Measurements from ENCODE around the gene AHCTF1. TPM values are rescaled to one million over a fixed set of nuclear protein-coding genes. Genes with fewer than 3 reads are reported as not detected.

AHCTF1 gene, protein sequence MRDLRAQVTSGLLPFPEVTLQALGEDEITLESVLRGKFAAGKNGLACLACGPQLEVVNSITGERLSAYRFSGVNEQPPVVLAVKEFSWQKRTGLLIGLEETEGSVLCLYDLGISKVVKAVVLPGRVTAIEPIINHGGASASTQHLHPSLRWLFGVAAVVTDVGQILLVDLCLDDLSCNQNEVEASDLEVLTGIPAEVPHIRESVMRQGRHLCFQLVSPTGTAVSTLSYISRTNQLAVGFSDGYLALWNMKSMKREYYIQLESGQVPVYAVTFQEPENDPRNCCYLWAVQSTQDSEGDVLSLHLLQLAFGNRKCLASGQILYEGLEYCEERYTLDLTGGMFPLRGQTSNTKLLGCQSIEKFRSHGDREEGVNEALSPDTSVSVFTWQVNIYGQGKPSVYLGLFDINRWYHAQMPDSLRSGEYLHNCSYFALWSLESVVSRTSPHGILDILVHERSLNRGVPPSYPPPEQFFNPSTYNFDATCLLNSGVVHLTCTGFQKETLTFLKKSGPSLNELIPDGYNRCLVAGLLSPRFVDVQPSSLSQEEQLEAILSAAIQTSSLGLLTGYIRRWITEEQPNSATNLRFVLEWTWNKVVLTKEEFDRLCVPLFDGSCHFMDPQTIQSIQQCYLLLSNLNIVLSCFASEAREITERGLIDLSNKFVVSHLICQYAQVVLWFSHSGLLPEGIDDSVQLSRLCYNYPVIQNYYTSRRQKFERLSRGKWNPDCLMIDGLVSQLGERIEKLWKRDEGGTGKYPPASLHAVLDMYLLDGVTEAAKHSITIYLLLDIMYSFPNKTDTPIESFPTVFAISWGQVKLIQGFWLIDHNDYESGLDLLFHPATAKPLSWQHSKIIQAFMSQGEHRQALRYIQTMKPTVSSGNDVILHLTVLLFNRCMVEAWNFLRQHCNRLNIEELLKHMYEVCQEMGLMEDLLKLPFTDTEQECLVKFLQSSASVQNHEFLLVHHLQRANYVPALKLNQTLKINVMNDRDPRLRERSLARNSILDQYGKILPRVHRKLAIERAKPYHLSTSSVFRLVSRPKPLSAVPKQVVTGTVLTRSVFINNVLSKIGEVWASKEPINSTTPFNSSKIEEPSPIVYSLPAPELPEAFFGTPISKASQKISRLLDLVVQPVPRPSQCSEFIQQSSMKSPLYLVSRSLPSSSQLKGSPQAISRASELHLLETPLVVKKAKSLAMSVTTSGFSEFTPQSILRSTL (N-terminal part only)
- 10 to 100 TPM; 55.1 to 59.0 TPM for total RNA-seq
- polyA plus RNA-seq, result 10 to 100 TPM in 1 of 2 donors, 1 to 10 TPM in 1; 5.7 to 22.6 TPM

DNA sequence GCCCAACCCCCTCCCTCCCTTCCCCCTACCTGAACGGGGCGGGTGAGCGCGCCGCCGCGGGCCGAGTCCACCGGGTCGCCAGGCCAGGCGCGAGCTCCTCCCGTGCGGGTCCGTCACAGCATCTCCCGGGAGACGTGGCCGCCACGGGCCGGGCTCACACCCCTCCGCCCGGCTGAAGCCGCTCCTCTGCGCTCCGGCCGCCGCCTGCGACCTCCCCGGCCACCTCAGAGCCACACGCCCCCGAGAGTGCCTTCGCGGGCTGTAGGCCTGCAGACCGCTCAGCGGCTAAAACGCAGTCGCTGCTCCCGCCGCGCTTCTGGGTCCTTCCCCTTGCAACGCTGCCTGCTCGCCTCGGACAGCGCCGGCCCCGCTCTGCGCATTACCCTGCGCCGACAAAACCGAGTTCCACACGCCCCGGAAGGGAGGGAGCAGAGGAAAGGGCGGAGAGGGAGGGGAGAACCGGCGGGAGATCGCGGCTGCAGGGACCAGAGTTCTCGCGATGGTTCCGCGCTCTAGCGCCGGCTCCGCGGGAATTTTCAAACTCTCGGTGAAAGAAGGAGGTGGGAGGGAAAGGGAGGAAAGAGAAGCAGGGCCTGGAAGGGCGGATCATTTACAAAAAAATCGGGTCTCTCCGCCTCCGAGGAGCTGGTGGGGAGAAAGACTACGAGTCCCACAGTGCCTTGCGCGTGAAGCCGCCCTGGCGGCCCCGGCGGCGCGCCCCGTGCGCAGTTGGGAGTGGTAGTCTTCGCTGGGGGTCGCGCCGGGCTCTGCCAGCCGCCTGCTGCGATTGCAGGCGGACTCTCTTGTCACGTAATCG, at the start of gene AHCTF1:
Gene AHCTF1, minus strand, starts transcription at position 400 of the 817 bp plus-strand sequence. CDS start 13,578 bp downstream, outside the sequence.
- H3K4me1 ChIP-seq (ENCODE audit: insufficient read depth, low read length), result peaks cover 37% of the 10 kb centered on the region
- H3K36me3 ChIP-seq (ENCODE audit: insufficient read depth, low read length), result no peaks in the 10 kb centered on the region
- ChIA-PET CTCF (ENCODE audit: partially characterized antibody) (interaction anchor here (0.7 kb wide), 1 partner anchor 459 kb away, joined by 3 read pairs; no protein-coding TSS in a partner anchor), POLR2A (ENCODE audit: partially characterized antibody) (interaction anchor here (0.7 to 2.1 kb wide), 10 partner anchors 18 to 366 kb away, joined by 3 to 9 read pairs (median 4); partner anchors contain the start of genes CNST, TFB2M, ZNF669 and ZNF670)
- H3K9me3 ChIP-seq (ENCODE audit: control insufficient read depth in 1 of 2, low read length in 2 of 2), result no peaks in the 10 kb centered on the region
- H3K27ac ChIP-seq (ENCODE audit: low read depth, low read length), result peak within 1 kb of the TSS; percentile 76
- H3K36me3 Mint-ChIP-seq, result peaks cover 10 to 24% of the 10 kb centered on the region in 2 donors
- H3K4me3 Mint-ChIP-seq, result peak within 1 kb of the TSS; percentile 93 to 97 (median 95)
- DNase-seq, result peak; percentile 95 to 97 (median 96)
- peaks cover 22 to 46% (median 34%) of the 10 kb centered on the region in 4 donors for H3K4me1 Mint-ChIP-seq
- intact Hi-C loops (cut with micrococcal nuclease), result loop anchor here (1.0 to 5.0 kb wide), 7 partner anchors 147 to 1961 kb away; partner anchors contain the start of genes CNST, TFB2M, ZNF496 and ZNF669
- H3K4me3 ChIP-seq (ENCODE audit: low read length in 2 of 2), result peak within 1 kb of the TSS; percentile 78 to 89
- no peaks in the 10 kb centered on the region for H3K27me3 ChIP-seq (ENCODE audit: insufficient read depth, low read length)
- H3K27ac Mint-ChIP-seq, result peak within 1 kb of the TSS; percentile 96 to 99 (median 97)
- H3K27me3 Mint-ChIP-seq, result no peaks in the 10 kb centered on the region
- no peaks in the 10 kb centered on the region for H3K9me3 Mint-ChIP-seq

DNA sequence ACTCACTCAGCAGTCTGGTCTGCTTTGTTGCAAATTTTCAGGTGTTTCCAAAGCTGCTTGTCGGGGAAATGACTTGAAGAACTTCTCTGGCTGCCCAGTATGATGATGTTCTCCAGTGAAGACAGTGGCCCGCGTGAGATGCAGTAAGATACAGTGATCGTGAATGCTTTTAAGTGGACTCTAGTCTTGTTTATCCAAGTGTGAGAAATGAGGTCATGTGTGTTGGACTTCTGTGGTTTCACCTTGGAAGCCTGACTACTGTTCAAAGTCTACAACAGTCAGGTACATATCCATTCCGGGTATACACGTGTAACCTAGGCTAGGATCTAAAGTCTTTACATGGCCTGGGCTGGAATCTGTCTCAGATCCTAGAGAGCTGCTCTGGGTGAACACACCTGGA, 47.0 kb upstream of the AHCTF1 start:
- peaks cover 0 to 6% of the 10 kb centered on the region in 2 donors for H3K36me3 Mint-ChIP-seq
- no peak overlapping the region for H3K4me3 Mint-ChIP-seq
- no peak overlapping the region for H3K27ac Mint-ChIP-seq
- ChIA-PET POLR2A (ENCODE audit: partially characterized antibody) (no interaction called here), CTCF (ENCODE audit: partially characterized antibody) (no interaction called here)
- Histone ChIP-seq H3K27ac (ENCODE audit: low read depth, low read length) (no peak overlapping the region), H3K4me1 (ENCODE audit: insufficient read depth, low read length) (no peaks in the 10 kb centered on the region), H3K36me3 (ENCODE audit: insufficient read depth, low read length) (no peaks in the 10 kb centered on the region), H3K27me3 (ENCODE audit: insufficient read depth, low read length) (no peaks in the 10 kb centered on the region), H3K4me3 (ENCODE audit: low read length in 2 of 2) (no peak overlapping the region), H3K9me3 (ENCODE audit: control insufficient read depth in 1 of 2, low read length in 2 of 2) (peaks cover 0 to 5% of the 10 kb centered on the region in 2 donors)
- peaks cover 0 to 68% (median 57%) of the 10 kb centered on the region in 8 donors for H3K9me3 Mint-ChIP-seq
- H3K27me3 Mint-ChIP-seq, result peaks cover 4 to 6% of the 10 kb centered on the region in 2 donors
- intact Hi-C loops (cut with micrococcal nuclease), result no loop called here
- DNase-seq, result no peak
- H3K4me1 Mint-ChIP-seq, result no peaks in the 10 kb centered on the region

GRCh38 chr1:246978281-246978680, 46.5 kb upstream of the AHCTF1 start:
- DNase-seq, result no peak
- no peaks in the 10 kb centered on the region for H3K36me3 ChIP-seq (ENCODE audit: insufficient read depth, low read length)
- POLR2A ChIA-PET (ENCODE audit: partially characterized antibody), result no interaction called here
- Mint-ChIP-seq H3K4me1 (no peaks in the 10 kb centered on the region), H3K27ac (no peak overlapping the region), H3K27me3 (peaks cover 4 to 6% of the 10 kb centered on the region in 2 donors), H3K36me3 (peaks cover 0 to 6% of the 10 kb centered on the region in 2 donors), H3K4me3 (no peak overlapping the region), H3K9me3 (peaks cover 0 to 63% (median 53%) of the 10 kb centered on the region in 8 donors)
- intact Hi-C loops (cut with micrococcal nuclease), result no loop called here
- H3K27me3 ChIP-seq (ENCODE audit: insufficient read depth, low read length), result no peaks in the 10 kb centered on the region
- no peak overlapping the region for H3K4me3 ChIP-seq (ENCODE audit: low read length in 2 of 2)
- H3K27ac ChIP-seq (ENCODE audit: low read depth, low read length), result no peak overlapping the region
- H3K9me3 ChIP-seq (ENCODE audit: control insufficient read depth in 1 of 2, low read length in 2 of 2), result peaks cover 0 to 5% of the 10 kb centered on the region in 2 donors
- H3K4me1 ChIP-seq (ENCODE audit: insufficient read depth, low read length), result no peaks in the 10 kb centered on the region
- CTCF ChIA-PET (ENCODE audit: partially characterized antibody), result no interaction called here

DNA sequence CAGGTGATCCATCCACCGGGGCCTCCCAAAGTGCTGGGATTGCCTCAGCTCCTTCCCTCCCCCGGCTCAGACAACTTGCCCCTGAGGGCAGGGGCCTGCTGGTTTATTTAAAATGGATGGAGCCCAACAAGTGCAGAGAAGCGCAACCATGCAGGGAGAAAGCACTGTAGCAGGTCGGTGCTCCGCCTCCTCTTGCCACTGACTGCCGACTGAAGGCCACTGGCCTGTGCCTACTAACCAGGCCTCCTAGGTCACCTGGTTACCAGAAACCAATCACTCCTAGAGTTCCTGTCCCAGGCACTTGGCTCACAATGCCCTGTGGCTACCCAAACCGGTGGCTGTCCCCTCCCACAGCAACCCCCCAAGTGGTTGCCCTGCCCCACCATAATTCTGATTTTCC, 40.2 kb upstream of the AHCTF1 start:
- ChIA-PET CTCF (ENCODE audit: partially characterized antibody) (interaction anchor here (0.8 to 2.8 kb wide), 4 partner anchors 23 to 82 kb away, joined by 3 to 15 read pairs (median 4); no protein-coding TSS in a partner anchor), POLR2A (ENCODE audit: partially characterized antibody) (no interaction called here)
- peaks cover 0 to 7% of the 10 kb centered on the region in 2 donors for H3K36me3 Mint-ChIP-seq
- H3K9me3 Mint-ChIP-seq, result peaks cover 0 to 42% (median 21%) of the 10 kb centered on the region in 8 donors
- H3K27ac ChIP-seq (ENCODE audit: low read depth, low read length), result no peak overlapping the region
- no peaks in the 10 kb centered on the region for H3K4me1 Mint-ChIP-seq
- peaks cover 0 to 5% of the 10 kb centered on the region in 2 donors for H3K27me3 Mint-ChIP-seq
- intact Hi-C loops (cut with micrococcal nuclease), result loop anchor here (5.0 kb wide), 1 partner anchor 475 kb away; no protein-coding TSS in a partner anchor
- no peaks in the 10 kb centered on the region for H3K4me1 ChIP-seq (ENCODE audit: insufficient read depth, low read length)
- H3K4me3 Mint-ChIP-seq, result no peak overlapping the region
- H3K27me3 ChIP-seq (ENCODE audit: insufficient read depth, low read length), result no peaks in the 10 kb centered on the region
- H3K27ac Mint-ChIP-seq, result no peak overlapping the region
- peaks cover 0 to 3% of the 10 kb centered on the region in 2 donors for H3K9me3 ChIP-seq (ENCODE audit: control insufficient read depth in 1 of 2, low read length in 2 of 2)
- DNase-seq, result no peak
- H3K36me3 ChIP-seq (ENCODE audit: insufficient read depth, low read length), result no peaks in the 10 kb centered on the region
- no peak overlapping the region for H3K4me3 ChIP-seq (ENCODE audit: low read length in 2 of 2)

DNA sequence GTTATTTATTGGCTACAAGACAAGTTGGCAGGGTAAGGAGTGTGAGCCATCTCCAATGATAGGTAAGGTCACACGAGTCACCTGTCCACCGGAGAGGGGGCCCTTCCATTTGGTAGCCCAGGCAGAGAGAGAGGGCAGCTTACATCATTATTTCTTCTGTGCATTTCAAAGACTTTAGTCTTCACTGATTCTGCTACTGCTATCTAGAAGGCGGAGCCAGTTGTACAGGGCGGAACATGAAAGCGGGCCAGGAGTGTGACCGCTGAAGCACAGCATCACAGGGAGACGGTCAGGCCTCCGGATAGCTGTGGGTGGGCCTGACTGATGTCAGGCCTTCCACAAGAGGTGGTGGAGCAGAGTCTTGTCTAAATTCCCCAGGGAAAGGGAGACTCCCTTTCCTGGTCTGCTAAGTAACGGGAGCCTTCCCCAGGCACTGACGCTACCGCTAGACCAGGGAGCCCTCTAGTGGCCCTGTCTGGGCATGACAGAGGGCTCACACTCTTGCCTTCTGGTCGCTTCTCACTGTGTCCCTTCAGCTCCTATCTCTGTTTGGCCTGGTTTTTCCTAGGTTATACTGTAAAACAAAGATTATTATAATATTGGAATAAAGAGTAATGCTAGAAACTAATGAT, 39.5 kb upstream of the AHCTF1 start:
- no peaks in the 10 kb centered on the region for H3K4me1 Mint-ChIP-seq
- POLR2A ChIA-PET (ENCODE audit: partially characterized antibody), result no interaction called here
- H3K9me3 Mint-ChIP-seq, result peaks cover 0 to 41% (median 20%) of the 10 kb centered on the region in 8 donors
- H3K36me3 ChIP-seq (ENCODE audit: insufficient read depth, low read length), result no peaks in the 10 kb centered on the region
- H3K27me3 Mint-ChIP-seq, result peaks cover 0 to 3% of the 10 kb centered on the region in 2 donors
- H3K27ac Mint-ChIP-seq, result no peak overlapping the region
- H3K9me3 ChIP-seq (ENCODE audit: control insufficient read depth in 1 of 2, low read length in 2 of 2), result peaks cover 0 to 3% of the 10 kb centered on the region in 2 donors
- CTCF ChIA-PET (ENCODE audit: partially characterized antibody), result interaction anchor here (0.8 to 2.8 kb wide), 5 partner anchors 11 to 82 kb away, joined by 3 to 15 read pairs (median 3); no protein-coding TSS in a partner anchor
- no peaks in the 10 kb centered on the region for H3K27me3 ChIP-seq (ENCODE audit: insufficient read depth, low read length)
- no peak overlapping the region for H3K4me3 ChIP-seq (ENCODE audit: low read length in 2 of 2)
- no peaks in the 10 kb centered on the region for H3K4me1 ChIP-seq (ENCODE audit: insufficient read depth, low read length)
- H3K36me3 Mint-ChIP-seq, result peaks cover 0 to 7% of the 10 kb centered on the region in 2 donors
- DNase-seq, result peak in 4 of 5 donors; percentile 9 to 31 (median 25)
- peak overlapping the region in 1 of 8 donors; percentile 55 for H3K4me3 Mint-ChIP-seq
- intact Hi-C loops (cut with micrococcal nuclease), result loop anchor here (5.0 kb wide), 1 partner anchor 474 kb away; no protein-coding TSS in a partner anchor
- H3K27ac ChIP-seq (ENCODE audit: low read depth, low read length), result no peak overlapping the region
